Endothelial cell (in vitro differentiated cells): ENCODE measurements around the gene NFATC1. TPM values are rescaled to one million over a fixed set of nuclear protein-coding genes. Genes with fewer than 3 reads are reported as not detected.
A peak's percentile ranks its signal among the peaks of the same experiment; 100 is the strongest.

Source experiments
- DNase-seq: peaks from one replicate; pipeline ENCODE4 v3.0.0; 2021; ENCODE audit warnings: low spot score
- H3K27ac Mint-ChIP-seq: one replicate; pipeline ENCODE4 v1.8.0; 2021; ENCODE audit warnings: mixed read lengths, inconsistent platforms; ENCODE audit not compliant: unreplicated experiment
- H3K27me3 Mint-ChIP-seq: one replicate; pipeline ENCODE4 v1.8.0; 2021; ENCODE audit warnings: mild to moderate bottlenecking, moderate library complexity, mixed read lengths, inconsistent platforms; ENCODE audit not compliant: unreplicated experiment
- H3K36me3 Mint-ChIP-seq: one replicate; pipeline ENCODE4 v1.8.0; 2021; ENCODE audit warnings: mild to moderate bottlenecking, low read depth, mixed read lengths, inconsistent platforms; ENCODE audit not compliant: unreplicated experiment
- H3K4me1 Mint-ChIP-seq: one replicate; pipeline ENCODE4 v1.8.0; 2021; ENCODE audit warnings: mild to moderate bottlenecking, mixed read lengths, inconsistent platforms; ENCODE audit not compliant: unreplicated experiment
- H3K4me3 Mint-ChIP-seq: one replicate; pipeline ENCODE4 v1.8.0; 2021; ENCODE audit warnings: mild to moderate bottlenecking, mixed read lengths, inconsistent platforms; ENCODE audit not compliant: unreplicated experiment
- H3K9me3 Mint-ChIP-seq: one replicate; pipeline ENCODE4 v1.8.0; 2021; ENCODE audit warnings: mixed read lengths, inconsistent platforms; ENCODE audit not compliant: unreplicated experiment
- CTCF ChIP-seq: fragments of 200-600 bp; sonication (generic); IDR thresholded peaks from one replicate; pipeline ENCODE4 v1.5.0; 2021; ENCODE audit warnings: antibody characterized with exemption; ENCODE audit not compliant: unreplicated experiment
- total RNA-seq: library from RNA; stranded (reverse); fragmentation: NEBNext Ultra II Directional; extraction: Animal tissue kit (Norgen Biotek cat#: 25700); gene quantifications from one replicate; pipeline ENCODE4 v1.2.1, GENCODE V29; 2021; ENCODE audit not compliant: unreplicated experiment

NFATC1 gene
- total RNA-seq, 1 donor from 2014 or later, result 40.6 TPM

GRCh38 chr18:79440316-79441110, 44.8 kb downstream of the NFATC1 start:
- no peak overlapping the region for H3K27ac Mint-ChIP-seq
- peaks cover 12% of the 10 kb centered on the region for H3K4me1 Mint-ChIP-seq
- no peak overlapping the region for H3K4me3 Mint-ChIP-seq
- H3K36me3 Mint-ChIP-seq, result peaks cover 16% of the 10 kb centered on the region
- H3K27me3 Mint-ChIP-seq, result peaks cover 12% of the 10 kb centered on the region
- H3K9me3 Mint-ChIP-seq, result no peaks in the 10 kb centered on the region
- TF ChIP-seq CTCF, result no peak
- no peak for DNase-seq

GRCh38 chr18:79441420-79441819, 45.7 kb downstream of the NFATC1 start:
- Mint-ChIP-seq H3K4me1 (peaks cover 15% of the 10 kb centered on the region), H3K9me3 (no peaks in the 10 kb centered on the region), H3K36me3 (peaks cover 16% of the 10 kb centered on the region), H3K27ac (peak overlapping the region; percentile 81), H3K4me3 (no peak overlapping the region), H3K27me3 (peaks cover 12% of the 10 kb centered on the region)
- no peak for DNase-seq
- no peak for TF ChIP-seq CTCF

DNA sequence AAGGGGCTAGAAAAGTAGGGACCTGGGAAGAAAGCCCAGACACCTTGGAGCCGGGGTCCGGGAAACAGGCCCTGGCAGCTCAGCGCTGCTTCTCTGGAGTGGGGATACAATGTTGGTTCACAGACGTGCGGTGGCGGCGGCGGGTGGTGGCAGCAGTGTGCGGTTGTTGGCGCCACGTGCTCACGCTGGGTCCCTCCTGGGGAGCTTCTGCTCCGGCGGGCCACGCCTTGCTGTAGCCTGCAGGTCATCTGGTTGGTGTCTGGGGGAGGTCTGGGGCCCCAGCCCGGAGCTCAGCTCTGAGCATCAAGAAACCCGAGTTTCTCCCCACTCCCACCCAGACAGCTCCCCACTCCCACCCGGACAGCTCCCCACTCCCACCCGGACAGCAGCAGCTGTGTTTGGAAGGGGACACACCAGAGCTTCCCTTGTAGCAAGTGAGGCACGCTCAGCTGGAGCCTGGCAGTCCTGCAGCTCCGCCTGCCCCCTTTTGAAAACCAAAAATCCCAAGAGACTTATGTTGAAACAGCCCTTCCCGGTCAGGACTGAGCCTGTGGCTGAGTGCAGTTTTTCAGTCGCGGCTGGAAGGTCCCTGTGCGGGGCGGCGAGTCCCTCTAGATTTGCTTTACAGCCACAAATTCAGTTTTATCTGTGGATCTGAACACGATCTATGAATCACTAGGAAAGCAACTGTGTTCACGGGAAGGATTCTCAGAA, 46.9 kb downstream of the NFATC1 start:
- Mint-ChIP-seq H3K36me3 (peaks cover 19% of the 10 kb centered on the region), H3K4me1 (peaks cover 17% of the 10 kb centered on the region), H3K27ac (peak overlapping the region; percentile 74), H3K27me3 (peaks cover 16% of the 10 kb centered on the region), H3K9me3 (no peaks in the 10 kb centered on the region), H3K4me3 (no peak overlapping the region)
- TF ChIP-seq CTCF, result no peak
- no peak for DNase-seq

GRCh38 chr18:79445221-79445620, 49.5 kb downstream of the NFATC1 start:
- no peak for DNase-seq
- no peak for TF ChIP-seq CTCF
- Mint-ChIP-seq H3K27ac (no peak overlapping the region), H3K4me1 (peaks cover 18% of the 10 kb centered on the region), H3K27me3 (peaks cover 11% of the 10 kb centered on the region), H3K9me3 (no peaks in the 10 kb centered on the region), H3K36me3 (peaks cover 24% of the 10 kb centered on the region), H3K4me3 (no peak overlapping the region)
